Measurements from ENCODE around the gene G6PC3.
A peak's percentile ranks its signal among the peaks of the same experiment; 100 is the strongest.

Gene G6PC3

DNA sequence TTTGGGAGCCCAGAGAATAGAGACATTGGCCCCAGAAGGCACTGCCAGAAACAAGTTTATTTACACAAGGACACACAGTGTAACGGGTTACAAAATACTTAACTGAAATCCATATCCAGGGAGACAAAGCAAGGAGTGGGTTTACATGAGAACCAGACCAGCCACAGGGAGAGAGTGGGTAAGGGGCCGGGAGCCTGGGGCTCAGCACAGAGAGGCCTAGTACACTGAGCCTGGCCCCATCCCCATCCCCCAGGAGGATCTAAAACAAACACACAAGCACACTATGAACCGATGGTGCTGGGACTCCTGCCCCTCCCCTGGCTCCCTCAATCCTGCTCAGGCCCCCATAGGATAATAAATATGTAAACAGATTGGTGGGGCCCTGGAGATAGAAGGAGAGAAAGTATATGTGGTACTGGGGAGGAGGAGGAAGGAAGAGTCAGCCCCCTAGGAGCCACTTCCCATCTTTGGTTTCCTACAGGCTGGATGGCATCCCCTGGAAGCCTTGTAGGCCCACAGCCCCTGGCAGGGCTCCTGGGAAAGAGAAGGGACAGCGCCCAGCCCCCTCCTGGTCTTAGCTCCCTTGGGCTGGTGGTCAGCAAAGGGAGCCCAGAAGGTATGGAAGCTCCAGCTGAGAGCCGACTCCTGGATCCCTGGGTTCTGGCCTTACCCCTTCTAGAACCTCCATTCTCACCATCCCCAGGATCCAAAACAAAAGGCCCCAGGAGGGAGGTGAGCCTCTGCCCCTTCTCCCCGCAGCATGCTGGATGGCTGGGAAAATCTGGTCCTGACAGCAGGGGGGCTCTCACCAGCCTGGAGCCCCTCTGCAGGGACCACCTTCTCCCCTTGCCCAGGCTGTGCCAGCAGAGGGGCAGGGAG, 6.4 kb downstream of the G6PC3 start:
- TF ChIP-seq, protein P1, sequence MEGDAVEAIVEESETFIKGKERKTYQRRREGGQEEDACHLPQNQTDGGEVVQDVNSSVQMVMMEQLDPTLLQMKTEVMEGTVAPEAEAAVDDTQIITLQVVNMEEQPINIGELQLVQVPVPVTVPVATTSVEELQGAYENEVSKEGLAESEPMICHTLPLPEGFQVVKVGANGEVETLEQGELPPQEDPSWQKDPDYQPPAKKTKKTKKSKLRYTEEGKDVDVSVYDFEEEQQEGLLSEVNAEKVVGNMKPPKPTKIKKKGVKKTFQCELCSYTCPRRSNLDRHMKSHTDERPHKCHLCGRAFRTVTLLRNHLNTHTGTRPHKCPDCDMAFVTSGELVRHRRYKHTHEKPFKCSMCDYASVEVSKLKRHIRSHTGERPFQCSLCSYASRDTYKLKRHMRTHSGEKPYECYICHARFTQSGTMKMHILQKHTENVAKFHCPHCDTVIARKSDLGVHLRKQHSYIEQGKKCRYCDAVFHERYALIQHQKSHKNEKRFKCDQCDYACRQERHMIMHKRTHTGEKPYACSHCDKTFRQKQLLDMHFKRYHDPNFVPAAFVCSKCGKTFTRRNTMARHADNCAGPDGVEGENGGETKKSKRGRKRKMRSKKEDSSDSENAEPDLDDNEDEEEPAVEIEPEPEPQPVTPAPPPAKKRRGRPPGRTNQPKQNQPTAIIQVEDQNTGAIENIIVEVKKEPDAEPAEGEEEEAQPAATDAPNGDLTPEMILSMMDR (IDR thresholded peaks at IDR 0.05), result no peak
- DNase-seq, result no peak
- no peak overlapping the region for H3K4me3 ChIP-seq
- H3K36me3 ChIP-seq, result peaks cover 66 to 78% (median 68%) of the 10 kb centered on the region in 3 donors
- H3K27ac ChIP-seq, result peak overlapping the region; percentile 12 to 19
- no peaks in the 10 kb centered on the region for H3K27me3 ChIP-seq
- H3K4me1 ChIP-seq, result peaks cover 0 to 9% (median 7%) of the 10 kb centered on the region in 4 donors
- intact Hi-C loops (cut with DNase I; ENCODE audit: low total_unique reads), result no loop called here
- H3K9me3 ChIP-seq, result no peaks in the 10 kb centered on the region

DNA sequence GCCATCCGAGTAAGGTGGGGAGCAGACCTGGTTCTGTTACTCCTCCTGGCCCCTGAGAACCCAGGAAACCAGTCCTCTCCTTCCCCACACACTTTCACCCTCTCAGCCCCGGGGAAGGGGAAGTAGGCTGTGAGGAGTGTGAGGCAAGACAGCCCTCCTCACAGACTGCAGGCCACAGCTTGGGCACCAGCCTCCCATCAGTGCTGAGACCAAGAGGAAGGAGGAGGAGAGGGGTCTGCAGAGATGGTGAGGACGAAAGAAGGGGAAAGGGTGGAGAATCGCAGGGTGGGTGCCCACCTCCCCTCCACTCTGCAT, 7.0 kb downstream of the G6PC3 start:
- no peaks in the 10 kb centered on the region for H3K27me3 ChIP-seq
- H3K36me3 ChIP-seq, result peaks cover 72 to 84% (median 74%) of the 10 kb centered on the region in 3 donors
- TF ChIP-seq, protein P1 (IDR thresholded peaks at IDR 0.05), result no peak
- H3K4me1 ChIP-seq, result peaks cover 0 to 5% (median 4%) of the 10 kb centered on the region in 4 donors
- no peak overlapping the region for H3K4me3 ChIP-seq
- H3K27ac ChIP-seq, result peak overlapping the region; percentile 12 to 19
- DNase-seq, result no peak
- intact Hi-C loops (cut with DNase I; ENCODE audit: low total_unique reads), result no loop called here
- H3K9me3 ChIP-seq, result no peaks in the 10 kb centered on the region

DNA sequence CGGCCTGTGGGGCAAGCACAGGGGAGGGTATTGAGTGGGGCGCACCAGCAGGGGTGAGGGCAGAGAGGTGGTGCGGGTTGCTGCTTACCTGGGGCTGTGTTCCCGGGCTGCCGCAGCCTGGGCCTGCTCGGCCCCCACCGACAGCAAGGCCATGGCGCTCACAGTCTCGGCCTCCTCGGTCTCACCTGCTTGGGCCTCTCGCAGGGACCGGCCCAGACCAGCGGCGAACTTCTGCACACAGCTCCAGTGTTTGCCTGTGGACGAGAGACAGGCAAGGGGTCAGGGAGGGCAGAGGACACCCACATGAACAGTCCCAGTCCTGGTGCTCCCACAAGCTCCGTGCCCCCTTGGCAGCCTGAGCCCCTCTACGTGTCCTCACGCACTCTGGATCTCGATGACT, 7.9 kb downstream of the G6PC3 start:
- intact Hi-C loops (cut with DNase I; ENCODE audit: low total_unique reads), result no loop called here
- TF ChIP-seq, protein P1 (IDR thresholded peaks at IDR 0.05), result no peak
- no peak for DNase-seq
- Histone ChIP-seq H3K27me3 (no peaks in the 10 kb centered on the region), H3K36me3 (peaks cover 80 to 93% (median 82%) of the 10 kb centered on the region in 3 donors), H3K9me3 (no peaks in the 10 kb centered on the region), H3K4me1 (peaks cover 0 to 4% (median 0%) of the 10 kb centered on the region in 4 donors), H3K4me3 (no peak overlapping the region), H3K27ac (no peak overlapping the region)

DNA sequence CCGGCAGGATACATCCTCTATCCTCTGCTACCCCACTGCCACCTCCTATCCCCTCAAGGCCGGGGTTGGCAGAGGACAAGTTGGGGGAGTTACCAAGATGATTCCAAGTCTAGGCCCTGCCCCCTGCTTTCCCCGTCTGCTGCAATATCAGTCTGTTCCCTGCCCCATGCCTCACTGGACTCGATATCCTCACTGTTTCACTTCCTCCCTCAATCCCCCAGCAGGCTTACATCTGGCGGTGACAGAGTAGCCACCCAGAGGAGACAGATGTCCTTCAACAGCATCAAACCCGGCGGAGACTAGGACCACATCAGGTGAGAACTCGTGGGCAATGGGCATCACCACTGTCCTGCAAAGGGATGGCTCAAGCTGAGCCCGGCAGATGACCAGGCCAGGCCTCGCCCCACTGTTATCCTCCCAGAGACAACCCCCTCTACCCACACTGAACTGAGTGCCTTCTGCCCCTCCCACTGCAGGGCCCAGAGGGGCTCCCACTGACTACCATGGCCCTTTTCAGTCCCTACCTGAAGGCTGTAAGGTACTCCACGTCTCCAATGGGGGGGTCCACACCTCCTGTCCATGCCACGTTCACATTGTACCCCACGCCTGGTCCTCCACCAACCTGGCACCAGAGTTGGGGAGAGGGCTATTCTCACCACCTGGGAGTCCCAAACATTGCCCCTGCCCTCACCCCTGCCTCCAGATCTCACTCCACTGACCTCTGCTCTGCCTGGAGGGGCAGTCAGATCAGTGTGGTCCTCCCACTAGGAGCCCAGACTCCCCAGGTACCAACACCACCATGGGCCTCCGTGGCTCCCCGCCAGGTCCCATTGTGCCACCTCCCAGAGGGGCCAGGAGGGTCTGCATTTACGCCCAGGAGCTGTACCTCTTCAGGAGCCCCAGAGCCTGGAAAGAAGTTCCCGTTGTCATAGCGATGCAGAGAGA, 9.6 kb downstream of the G6PC3 start:
- no peak overlapping the region for H3K27ac ChIP-seq
- H3K4me3 ChIP-seq, result no peak overlapping the region
- H3K9me3 ChIP-seq, result no peaks in the 10 kb centered on the region
- TF ChIP-seq, protein P1 (IDR thresholded peaks at IDR 0.05), result no peak
- intact Hi-C loops (cut with DNase I; ENCODE audit: low total_unique reads), result no loop called here
- DNase-seq, result no peak
- H3K36me3 ChIP-seq, result peaks cover 90 to 100% (median 91%) of the 10 kb centered on the region in 3 donors
- peaks cover 0 to 4% (median 0%) of the 10 kb centered on the region in 4 donors for H3K4me1 ChIP-seq
- H3K27me3 ChIP-seq, result no peaks in the 10 kb centered on the region

DNA sequence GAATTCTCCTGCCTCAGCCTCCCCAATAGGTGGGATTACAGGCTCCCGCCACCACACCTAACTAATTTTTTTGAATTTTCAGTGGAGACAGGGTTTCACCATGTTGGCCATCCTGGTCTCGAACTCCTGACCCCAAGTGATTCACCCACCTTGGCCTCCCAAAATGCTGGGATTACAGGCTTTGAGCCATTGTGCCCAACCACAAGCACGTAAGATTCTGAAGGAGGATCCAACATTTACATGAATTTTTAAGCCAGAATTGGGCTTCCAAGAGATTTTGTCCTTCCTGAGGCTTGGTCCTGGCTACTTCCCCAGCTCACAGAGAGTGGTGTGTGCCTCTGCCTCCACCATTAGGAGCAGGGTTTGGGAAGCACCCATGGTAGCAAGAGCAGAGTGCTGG, 11.1 kb downstream of the G6PC3 start:
- Histone ChIP-seq H3K4me1 (peaks cover 0 to 4% (median 0%) of the 10 kb centered on the region in 4 donors), H3K27ac (no peak overlapping the region), H3K27me3 (no peaks in the 10 kb centered on the region), H3K4me3 (no peak overlapping the region), H3K36me3 (peaks cover 89 to 100% (median 90%) of the 10 kb centered on the region in 3 donors), H3K9me3 (no peaks in the 10 kb centered on the region)
- DNase-seq, result no peak
- TF ChIP-seq, protein P1 (IDR thresholded peaks at IDR 0.05), result no peak
- intact Hi-C loops (cut with DNase I; ENCODE audit: low total_unique reads), result no loop called here

All from tibial artery (tissue), 4 donors.